Stimulated activated CD4-positive, alpha-beta T cell treated with anti-CD3 and anti-CD28 coated beads, Interleukin-4, amount 100 ng/mL, for 48 hours (primary cell): ENCODE results near the gene FASTK.

Experiments
- DNase-seq, 2 donors: peaks; one replicate each; pipeline ENCODE4 v3.0.0-alpha.2; 2020; ENCODE audit warnings: low read depth in 2 of 2

Gene FASTK

DNA sequence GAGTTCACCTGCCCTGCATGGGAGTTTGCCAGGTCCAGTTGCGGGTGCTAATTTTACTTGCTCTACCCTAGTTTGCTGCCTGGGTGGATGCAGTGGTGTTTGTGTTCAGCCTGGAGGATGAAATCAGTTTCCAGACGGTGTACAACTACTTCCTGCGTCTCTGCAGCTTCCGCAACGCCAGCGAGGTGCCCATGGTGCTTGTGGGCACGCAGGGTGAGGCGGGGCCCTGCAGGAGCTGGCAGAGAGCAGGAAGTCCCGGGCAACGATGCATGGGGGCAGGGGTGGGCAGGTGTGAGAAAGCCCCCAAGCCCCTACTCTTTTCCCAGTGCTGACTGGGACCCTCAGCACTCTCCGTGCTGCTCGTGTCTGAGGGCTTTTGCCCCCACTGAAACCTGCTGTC, 37.0 kb upstream of the FASTK start:
- DNase-seq = no peak

DNA sequence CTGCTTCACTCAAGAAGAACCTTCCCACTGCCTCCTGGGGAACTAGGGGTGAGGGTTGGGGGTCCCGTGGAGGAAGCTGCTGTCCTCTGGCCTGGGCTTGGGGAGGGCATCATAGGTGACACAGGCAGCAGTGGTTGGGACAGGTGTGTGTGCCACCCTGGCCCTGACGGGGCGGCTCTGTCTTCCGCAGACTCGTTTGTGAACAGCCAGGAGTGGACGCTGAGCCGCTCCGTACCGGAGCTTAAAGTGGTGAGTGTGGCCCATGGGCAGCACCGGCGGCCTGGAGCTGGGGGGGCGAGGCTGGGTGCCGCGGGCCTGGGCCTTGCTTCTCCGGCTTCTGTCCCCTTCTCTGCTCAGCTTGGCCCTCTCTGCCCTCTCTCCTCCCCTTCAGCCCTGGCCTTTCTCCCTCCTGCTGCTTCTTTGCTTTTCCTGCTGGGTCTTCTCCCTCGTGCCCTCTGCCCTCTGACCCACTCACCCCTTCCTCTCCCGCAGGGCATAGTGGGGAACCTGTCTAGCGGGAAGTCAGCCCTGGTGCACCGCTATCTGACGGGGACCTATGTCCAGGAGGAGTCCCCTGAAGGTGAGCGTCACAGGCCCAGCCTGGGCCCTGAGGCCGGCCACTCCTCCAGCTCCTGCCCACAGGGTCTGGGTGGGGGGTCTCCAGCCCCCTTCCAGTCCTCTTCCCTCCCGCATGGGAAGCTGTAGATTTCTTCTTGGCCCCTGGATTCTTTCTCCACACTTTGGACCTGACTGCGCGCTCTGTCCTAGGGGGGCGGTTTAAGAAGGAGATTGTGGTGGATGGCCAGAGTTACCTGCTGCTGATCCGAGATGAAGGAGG, 36.2 kb upstream of the FASTK start:
- no peak for DNase-seq

DNA sequence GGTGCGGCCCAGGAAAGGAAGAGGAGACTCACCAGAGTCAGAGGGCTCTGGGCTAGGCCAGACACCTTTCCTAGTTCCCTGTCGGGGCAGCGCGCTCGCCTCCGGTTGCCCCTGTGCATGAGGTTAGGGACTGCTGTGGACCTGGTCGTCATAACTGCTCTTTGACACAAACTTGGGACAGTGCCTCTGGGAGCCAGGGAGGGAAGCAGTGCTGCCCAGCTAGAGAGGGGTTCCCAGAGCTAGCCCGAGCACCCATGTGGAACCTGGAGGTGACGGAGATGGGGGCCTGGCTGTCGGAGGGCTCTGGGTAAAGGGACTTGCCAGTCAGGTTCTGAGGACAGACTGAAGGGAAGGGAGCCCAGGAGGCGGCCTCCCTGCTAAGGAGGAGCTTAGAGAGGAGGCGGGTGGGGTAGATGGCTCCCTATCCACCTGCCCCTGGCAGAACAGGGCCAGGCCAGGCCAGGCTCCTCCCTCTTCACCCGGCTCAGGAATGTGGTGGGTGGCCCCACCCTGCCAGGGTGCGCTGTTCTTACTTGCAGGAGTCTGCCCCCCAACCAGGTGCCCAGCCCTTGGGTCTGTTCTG, 35.3 kb upstream of the FASTK start:
- no peak for DNase-seq

DNA sequence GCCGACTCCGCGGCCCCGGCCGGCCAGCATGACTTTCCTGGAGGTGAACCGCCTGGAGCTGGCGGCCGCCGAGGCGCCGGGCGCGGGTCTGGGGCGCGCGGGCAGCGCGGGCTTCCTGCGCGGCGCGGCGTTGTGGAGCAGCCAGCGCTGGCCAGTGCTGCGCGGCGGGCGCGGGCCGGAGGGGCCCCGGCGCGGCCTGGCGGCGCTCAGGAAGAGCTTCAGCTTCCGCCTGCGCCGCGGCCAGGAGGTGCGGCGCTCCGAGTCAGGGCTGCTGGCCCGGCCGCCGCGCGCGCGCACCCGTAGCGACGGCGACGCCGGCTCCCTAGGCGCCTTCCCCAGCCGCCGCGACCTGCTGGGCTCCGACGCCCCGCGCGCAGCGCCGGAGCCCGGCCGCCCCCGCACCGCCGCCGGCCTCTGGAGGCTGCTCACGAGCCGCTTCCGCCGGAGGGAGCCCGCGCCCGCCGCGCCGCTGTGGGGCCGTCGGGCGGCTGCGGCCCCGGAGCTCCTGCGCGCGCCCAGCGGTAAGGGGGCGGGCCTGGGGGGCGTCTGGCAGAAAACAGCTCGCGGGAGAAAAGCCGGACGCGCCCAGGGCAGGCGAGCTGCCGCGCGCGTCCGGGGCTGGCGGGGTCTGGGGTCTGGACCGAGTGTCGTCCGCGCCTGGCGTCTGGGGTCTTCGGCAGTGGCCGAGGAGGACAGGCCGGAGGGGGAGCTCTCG, 34.7 kb upstream of the FASTK start:
- DNase-seq = peak; percentile 30 to 36

DNA sequence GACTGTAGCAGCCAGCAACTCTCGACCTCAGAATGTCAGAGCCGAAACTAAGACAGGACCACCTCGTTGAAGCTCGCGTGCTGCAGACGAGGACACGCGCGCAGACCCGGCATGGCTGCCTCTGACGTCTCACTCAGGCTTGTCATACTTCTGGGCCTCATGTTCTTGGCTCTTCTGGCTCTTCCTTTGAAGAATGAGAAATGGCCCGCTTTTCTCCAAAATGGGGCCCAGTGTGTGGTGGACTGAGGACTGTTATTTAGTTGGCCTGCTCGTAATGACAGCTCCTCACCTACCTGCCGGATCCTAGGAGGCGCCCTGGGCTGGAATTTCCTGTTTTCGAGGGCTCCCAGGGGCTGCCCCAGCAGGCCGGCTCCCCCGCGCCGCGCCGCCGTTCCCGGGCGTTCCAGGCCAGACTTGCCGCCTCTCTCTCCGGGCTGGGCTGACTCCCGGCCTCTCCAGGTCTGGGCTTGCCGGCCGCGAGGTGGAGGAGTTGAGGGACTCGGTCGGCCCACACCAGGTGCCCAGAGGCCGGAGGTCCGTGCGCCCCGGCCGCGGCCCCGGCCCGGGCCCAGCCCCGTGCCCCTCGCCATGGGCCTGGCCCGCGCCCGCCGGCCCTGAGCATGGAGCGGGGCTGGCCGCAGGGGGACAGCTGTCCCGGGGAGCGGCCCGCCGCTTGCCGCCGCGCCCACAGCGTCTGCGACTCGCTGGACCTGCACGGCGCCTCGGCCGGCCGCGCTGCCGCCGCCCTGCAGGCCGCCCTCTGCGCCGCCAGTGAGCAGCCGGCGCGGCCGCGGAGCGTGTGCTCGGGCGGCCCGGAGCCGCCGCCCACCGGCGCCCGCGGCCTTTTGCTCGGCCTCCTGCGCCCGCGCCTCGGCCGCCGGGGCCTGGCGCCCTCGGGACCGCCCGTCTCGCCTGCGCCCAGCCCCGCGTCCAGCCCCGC, 33.8 kb upstream of the FASTK start:
- DNase-seq = no peak

DNA sequence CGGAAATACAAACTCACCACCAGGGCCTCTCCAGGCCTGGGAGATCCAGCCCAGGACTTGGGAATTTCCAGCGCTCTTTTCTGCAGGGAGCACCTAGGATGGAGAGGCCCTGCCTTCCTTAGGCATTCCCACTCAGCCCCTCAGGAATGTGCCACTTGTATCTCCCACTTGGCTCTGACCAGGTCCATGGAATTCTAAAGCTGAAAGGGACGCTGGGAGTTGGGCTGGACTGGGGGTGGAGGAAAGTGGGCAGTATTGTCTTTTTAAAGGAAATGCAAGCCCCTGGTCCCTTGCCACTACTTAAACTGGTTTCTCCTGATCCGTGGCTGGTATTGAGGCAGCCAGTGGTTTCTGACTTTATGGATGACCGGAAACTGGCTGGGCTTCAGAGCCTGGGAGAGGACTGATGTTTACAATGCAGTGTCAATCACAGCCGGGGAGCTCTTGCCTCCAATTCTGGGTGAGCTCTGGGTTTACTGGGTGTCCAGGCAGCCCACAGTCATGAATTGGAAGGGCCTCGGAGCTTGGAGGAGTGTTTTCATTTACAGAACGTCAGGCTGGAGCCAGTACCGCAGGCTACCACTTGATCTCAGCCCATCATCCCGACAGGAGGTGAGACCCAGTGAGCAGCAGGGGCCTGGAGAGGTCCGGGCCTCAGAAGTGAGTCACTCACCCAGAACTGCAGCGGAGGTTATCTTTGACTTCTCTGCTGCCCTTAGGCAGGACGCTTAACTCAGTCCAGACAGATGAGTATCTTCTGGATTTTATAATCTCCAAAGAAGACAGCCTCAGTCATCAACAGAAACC, 32.9 kb upstream of the FASTK start:
- no peak for DNase-seq

DNA sequence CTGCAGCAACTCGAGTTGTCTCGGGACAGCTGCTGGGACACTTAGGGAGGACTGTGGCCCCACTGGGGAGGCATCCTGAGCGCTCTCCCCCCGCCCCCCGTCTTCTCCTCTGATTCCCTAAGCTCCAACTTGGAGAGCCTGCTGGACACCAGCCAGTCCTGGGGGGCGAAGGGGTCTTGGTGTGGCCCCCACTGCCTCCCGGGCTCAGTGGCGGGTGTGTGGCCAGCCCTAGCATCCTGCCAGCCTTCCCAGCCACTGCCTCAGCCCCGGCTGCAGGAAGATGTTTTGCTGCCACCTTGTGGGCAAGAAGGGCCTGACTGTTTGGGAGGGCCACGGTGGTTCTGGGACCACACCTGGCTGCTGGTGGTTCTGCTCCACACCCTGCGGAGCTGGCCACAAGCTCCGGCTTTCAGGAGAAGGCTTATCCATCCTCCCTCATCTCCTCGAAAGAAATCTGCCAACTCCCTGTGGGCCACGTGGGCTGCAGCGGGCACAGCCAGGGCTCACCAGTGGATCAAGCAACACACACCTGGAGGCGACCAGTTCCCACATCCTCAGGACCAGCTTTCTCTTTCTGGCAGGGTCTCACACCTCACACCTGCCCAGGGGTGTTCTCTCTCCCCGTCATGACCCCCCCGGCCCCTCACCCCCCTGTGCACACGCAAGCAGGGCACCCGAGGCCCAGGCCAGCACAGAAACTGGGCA, 30.5 kb upstream of the FASTK start:
- peak; percentile 70 to 72 for DNase-seq

DNA sequence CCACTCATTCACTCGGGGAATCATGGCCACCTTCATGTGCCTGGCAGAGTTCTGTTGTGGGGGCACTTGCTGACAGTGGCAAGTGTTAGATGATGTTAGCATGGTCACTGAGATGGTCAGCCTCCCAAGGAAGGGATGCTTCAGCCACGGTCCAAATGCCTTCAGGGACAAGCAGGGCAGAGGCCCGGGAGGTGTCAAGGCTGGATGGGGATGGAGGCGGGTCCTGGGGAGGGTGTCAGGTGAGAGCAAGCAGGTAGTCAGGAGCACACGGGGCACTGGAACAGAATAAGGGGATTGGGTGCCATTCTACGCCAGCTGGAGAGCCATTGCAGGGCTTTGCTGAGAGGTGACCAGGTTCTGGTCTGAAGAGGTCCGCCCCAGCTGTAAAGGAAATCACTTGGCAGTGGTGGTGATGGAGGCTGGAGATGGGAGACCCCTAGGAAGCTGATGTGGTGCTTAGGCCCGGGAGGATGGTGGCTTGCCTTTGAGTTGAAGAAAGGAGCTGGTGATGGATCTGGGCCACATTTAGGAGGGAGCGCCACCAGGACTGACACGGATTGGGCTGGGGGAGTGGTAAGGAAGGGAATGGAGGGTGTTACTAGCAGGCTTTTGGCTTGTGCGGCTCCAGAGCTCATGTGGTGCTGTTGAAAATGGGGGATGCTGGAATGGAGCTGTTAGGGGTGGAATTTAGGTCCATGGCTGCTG, 29.8 kb upstream of the FASTK start:
- DNase-seq = no peak

DNA sequence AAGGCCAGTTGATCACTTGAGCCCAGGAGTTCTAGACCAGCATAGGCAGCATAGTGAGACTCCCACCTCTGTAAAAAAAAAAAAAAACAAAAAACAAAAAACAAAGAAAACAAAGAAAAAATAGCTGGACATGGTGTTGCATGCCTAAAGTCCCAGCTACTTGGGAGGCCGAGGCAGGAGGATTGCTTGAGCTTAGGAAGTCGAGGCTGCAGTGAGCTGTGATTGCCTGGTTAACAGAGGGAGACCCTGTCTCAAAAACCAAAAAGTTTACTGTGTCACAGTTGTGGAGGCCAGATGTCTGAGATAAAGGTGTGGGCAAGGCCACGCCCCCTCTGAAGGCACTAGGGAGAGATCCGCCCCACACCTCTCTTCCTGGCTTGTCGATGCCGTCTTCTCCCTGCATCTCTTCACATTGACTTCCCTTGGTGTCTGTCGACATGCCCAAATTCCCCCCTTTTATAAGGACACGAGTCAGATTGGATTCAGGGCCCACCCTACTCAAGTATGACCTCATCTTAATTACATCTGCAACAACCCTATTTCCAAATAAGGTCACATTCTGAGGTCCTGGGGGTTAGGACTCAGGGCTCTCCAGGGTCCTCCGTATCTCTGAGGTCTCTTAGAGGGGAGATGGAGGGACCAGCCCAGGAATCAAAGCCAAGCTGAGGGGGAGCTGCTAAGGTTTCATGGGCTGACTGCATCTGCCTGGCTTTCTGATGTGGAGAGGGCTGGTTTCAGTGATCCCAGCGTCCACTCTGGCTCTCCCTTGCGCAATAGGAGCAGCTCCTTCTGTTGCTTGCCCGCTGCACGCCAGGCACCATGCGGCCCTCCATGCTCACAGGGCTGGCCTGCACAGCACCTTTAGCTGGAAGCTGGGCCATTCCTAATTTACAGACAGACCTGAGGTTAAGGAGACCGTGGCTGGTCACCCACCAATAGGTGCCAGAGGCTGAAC, 28.8 kb upstream of the FASTK start:
- DNase-seq = no peak

DNA sequence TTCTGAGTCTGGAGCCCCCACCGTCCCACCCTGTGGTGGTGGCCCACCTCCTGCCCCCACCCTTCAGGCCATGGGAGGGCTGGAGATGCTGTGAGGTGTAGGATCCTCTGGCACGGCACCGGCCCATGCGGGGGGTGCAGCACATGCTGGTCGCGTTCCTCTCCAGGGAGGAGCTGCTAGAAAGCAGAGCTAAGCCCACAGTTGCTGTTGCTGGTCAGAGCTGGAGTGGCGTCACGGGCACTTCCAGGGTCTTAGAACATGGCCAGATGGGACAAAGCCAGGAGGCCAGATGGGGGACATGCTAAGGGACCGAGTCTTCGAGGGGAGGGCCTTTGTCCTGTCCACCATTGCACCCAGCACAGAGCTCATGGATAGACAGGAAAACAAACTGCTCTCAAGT, 27.3 kb upstream of the FASTK start:
- DNase-seq = no peak

DNA sequence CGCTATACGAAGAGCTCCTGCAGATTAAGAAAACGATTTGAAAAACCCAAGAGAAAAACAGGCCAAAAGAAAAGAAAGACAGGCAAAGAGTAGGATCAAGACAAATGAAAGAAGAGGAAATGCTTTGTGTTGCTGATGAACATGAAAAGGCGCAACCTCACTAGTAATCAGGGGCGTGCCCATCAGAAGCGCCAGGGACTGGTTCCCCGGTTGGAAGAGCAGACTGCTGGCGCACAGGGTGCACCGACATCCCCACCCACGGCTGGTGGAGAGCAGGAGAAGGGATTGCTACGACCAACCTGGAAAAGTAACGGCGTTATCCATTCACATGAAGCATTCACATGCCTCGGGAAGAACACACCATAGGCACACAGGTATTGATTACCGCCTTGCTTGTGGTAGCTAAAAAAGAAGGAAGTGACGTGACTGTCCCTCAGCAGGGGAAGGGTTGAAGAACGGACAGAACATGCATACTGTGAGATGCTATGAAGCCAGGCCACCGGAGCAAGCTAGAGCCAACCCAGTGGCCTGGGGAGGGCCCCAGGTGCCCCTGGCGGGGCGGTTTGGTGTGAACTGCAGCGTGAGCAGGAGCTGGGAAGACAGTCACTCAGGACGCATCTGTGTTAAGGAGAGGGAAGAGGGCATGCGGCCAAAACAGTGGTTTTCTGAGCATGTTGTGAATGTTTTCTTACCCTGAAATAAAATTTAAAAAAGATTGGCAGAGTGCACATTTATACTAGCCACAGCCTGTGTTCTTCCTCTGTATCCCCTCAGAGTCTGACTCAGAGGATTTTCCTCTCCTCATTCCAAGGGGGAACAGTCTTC, 24.0 kb upstream of the FASTK start:
- no peak for DNase-seq

DNA sequence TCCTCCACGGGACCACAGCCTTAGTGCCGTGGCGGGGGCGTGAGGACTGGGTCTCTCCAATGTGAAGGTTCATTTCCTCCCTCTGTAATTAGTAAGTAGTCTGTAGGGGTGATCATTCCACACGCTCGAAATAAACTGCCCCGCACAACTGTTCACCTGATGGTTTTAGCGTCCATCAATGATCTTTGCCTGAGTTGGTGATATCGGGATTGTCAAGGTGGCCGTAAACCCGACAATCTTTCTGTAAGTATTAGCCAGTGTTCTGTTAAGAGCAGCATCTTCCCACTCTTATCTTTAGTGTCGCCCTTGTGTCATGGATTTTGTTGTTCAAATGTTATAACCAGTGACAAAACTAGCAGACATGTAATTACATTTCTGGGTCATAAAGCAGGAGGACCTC, 23.4 kb upstream of the FASTK start:
- no peak for DNase-seq

DNA sequence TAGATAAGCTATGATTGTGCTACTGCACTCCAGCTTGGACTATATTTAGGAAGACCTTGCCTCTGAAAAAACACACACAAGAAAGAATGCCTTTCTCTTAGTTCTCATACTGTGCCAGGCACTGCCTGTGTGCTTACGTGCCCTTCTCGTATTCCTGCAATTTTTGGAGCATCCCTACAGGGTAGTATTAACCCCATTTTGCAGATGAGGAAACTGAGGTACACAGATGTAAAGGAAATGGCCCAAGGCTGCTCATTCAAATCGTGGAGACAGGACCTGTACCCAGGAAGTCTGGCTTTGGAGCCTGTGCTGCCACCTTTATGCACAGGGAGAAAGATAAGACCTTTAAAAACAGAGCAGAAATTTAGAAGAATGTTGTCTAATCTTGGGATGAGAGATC, 22.4 kb upstream of the FASTK start:
- no peak for DNase-seq

DNA sequence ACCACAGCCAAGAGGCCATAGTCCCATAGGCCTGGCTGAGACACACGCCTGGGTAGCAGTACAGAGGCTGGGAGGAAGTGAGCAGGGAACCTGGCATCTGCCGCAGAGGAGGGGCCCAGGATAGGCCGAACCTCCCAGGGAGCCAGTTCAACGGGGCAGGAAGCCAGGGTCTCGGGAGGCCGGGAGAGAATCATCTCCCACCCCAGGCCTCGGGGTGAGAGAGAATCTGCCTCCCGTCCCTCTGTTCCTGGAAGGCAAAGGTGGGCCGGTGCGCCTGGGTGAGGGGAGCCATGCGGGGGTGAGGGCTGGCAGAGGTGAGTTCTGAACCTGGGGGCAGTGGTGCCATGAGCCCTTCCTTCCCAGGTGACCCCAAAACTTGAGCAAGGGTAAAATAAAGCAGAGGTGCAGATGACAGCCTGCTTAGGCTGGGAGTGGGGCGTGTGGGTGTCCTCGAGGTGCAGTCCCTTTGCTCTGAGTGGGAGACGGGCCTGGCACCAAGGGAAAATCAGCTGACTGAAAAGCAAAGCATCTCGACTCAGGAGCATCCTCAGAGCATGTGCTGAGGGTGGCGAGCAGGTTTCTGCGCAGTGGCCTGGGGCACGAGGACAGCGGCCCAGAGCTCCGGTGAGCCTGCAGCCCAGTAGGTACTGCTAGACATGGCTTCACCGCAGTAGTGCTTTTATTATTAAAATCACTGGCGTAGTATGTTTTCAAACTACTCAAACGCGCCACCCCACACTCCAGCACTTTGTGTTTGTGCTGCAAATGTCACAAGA, 21.2 kb upstream of the FASTK start:
- DNase-seq = no peak

DNA sequence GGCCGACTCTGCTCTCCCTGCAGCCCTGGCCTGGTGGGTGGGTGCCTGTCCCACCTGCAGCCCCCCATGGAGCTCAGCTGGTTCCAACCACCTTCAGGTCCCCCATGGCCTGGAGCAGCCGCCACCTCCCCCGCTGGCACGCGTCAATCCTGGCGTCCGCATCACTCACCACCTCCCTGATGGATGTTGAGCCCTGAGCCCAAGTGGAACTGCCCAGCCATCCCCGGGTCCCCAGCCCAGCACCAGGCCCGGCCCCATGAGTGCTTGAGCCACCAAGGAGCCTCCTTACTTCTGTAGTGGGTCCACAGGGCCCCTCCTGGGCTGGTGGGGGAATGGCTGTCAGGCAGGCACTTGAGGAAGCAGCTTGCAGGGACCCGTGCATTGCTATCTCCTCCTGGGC, 20.3 kb upstream of the FASTK start:
- no peak for DNase-seq

DNA sequence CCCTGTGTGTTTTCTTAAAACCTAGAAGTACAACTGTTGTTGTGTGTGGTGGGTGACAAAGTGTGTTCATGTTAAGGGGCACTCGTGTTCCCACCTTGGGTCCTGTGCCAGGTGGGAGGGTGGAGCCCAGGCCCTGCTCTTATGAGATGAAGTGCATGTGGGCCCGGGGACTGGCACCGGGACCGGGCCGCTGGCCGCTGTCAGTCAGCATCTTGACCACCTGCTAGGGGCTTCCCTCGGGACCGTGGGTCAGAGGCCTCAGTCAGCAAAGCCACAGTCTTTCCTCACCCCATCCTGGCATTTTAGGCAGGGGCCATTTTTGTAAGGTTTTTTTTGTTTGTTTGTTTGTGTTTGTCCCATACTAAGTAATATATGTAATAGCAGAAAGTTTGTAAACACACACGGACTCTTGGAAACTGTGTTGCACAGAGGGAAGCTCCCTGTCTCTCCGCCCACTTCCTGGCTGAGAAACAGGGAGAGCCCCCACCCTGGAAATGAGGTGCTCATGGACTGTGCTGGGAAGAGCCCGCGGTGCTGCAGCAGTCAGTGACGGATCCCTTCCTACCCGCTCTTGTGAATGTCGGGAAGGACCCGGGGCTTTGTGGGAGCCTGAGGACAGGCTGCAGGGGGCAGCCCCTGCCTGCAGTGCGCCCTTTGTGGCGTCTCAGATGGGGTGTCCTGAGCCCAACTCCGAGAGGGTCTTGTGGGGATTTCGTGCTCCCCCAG, 19.0 kb upstream of the FASTK start:
- no peak for DNase-seq
